DND-41 (cell line): ENCODE measurements around the gene APEH.
A peak's percentile ranks its signal among the peaks of the same experiment; 100 is the strongest.

ENCODE experiments used
- CTCF ChIP-seq: IDR thresholded peaks from 2 replicates; pipeline ENCODE4 v1.5.1; 2012; ENCODE audit warnings: borderline replicate concordance, low read length, moderate library complexity, mild to moderate bottlenecking; ENCODE audit not compliant: poor library complexity, severe bottlenecking; ENCODE audit errors: extremely low read depth
- EZH2 ChIP-seq: IDR thresholded peaks from 3 replicates; pipeline ENCODE4 v1.6.1; 2012; ENCODE audit warnings: borderline replicate concordance, low read depth, mild to moderate bottlenecking, moderate library complexity, low read length, inconsistent platforms; ENCODE audit not compliant: severe bottlenecking

GRCh38 chr3:49719214-49719884 lies 45.2 kb downstream of the APEH start, which contains the start of gene AMIGO3:
- TF ChIP-seq CTCF: peak; percentile 78
- TF ChIP-seq EZH2: no peak
